ENCODE results near the gene CNTN5. TPM values are rescaled to one million over a fixed set of nuclear protein-coding genes. Genes with fewer than 3 reads are reported as not detected.

The CNTN5 gene
- polyA plus RNA-seq, 1 of the 3 experiments (the other 2 are of a cell fraction) = not detected

DNA sequence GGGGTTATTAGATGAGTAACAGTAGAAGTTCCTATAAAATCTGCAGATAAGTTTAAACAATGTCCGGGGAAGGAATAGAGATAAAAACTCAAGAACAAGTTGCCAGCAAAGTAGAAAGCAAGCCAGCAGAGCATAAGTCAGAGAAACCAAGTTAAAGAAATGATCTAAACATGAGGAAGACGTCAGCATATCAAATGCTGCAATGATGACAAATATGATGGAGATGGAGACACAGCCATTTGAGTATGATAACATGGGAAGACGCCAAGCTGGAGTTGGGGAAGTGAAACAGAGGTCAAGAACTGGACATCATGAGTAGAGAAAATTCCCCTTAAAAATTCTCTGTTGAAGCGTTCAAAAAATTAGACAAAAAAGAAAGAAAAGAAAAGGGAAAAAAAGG, 571.5 kb downstream of the CNTN5 start:
- TF ChIP-seq YY1 (IDR thresholded peaks at IDR 0.05; ENCODE audit: low read depth) = no peak
- TF ChIP-seq CHD2 (IDR thresholded peaks at IDR 0.05; ENCODE audit: low read length, partially characterized antibody) = no peak
- no peak for TF ChIP-seq TAF1 (IDR thresholded peaks at IDR 0.05; ENCODE audit: borderline replicate concordance, low read depth, low read length)
- TF ChIP-seq NRF1 (IDR thresholded peaks at IDR 0.05; ENCODE audit: low read depth, low read length) = no peak
- no peak for TF ChIP-seq GABPA (IDR thresholded peaks at IDR 0.05; ENCODE audit: low read depth)
- no peak for TF ChIP-seq ELF1 (IDR thresholded peaks at IDR 0.05)
- no peak for TF ChIP-seq EP300 (IDR thresholded peaks at IDR 0.05; ENCODE audit: borderline replicate concordance in 1 of 2, low read depth in 1 of 2, low read length in 1 of 2)
- TF ChIP-seq, protein P1, sequence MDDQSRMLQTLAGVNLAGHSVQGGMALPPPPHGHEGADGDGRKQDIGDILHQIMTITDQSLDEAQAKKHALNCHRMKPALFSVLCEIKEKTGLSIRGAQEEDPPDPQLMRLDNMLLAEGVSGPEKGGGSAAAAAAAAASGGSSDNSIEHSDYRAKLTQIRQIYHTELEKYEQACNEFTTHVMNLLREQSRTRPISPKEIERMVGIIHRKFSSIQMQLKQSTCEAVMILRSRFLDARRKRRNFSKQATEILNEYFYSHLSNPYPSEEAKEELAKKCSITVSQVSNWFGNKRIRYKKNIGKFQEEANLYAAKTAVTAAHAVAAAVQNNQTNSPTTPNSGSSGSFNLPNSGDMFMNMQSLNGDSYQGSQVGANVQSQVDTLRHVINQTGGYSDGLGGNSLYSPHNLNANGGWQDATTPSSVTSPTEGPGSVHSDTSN (IDR thresholded peaks at IDR 0.05) = no peak
- no peak for TF ChIP-seq SIN3A (IDR thresholded peaks at IDR 0.05; ENCODE audit: borderline replicate concordance, low read depth, low read length)
- TF ChIP-seq NFIC (IDR thresholded peaks at IDR 0.05; ENCODE audit: borderline replicate concordance) = no peak
- no peak for TF ChIP-seq RCOR1 (IDR thresholded peaks at IDR 0.05; ENCODE audit: low read length)
- TF ChIP-seq, protein P2, sequence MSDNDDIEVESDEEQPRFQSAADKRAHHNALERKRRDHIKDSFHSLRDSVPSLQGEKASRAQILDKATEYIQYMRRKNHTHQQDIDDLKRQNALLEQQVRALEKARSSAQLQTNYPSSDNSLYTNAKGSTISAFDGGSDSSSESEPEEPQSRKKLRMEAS (IDR thresholded peaks at IDR 0.05; ENCODE audit: low read depth) = no peak
- TF ChIP-seq, protein P3, sequence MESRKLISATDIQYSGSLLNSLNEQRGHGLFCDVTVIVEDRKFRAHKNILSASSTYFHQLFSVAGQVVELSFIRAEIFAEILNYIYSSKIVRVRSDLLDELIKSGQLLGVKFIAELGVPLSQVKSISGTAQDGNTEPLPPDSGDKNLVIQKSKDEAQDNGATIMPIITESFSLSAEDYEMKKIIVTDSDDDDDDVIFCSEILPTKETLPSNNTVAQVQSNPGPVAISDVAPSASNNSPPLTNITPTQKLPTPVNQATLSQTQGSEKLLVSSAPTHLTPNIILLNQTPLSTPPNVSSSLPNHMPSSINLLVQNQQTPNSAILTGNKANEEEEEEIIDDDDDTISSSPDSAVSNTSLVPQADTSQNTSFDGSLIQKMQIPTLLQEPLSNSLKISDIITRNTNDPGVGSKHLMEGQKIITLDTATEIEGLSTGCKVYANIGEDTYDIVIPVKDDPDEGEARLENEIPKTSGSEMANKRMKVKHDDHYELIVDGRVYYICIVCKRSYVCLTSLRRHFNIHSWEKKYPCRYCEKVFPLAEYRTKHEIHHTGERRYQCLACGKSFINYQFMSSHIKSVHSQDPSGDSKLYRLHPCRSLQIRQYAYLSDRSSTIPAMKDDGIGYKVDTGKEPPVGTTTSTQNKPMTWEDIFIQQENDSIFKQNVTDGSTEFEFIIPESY (IDR thresholded peaks at IDR 0.05; ENCODE audit: borderline replicate concordance, low read depth) = no peak
- TF ChIP-seq FOSL2 (IDR thresholded peaks at IDR 0.05; ENCODE audit: borderline replicate concordance, low read depth) = no peak
- TF ChIP-seq GATA2 (CRISPR knock-in tag; IDR thresholded peaks at IDR 0.05) = no peak
- no peak for TF ChIP-seq FOXM1 (IDR thresholded peaks at IDR 0.05; ENCODE audit: low read depth)
- no peak for TF ChIP-seq TEAD4 (IDR thresholded peaks at IDR 0.05; ENCODE audit: borderline replicate concordance, insufficient read depth)
- no peaks in the 10 kb centered on the region for H3K9me2 ChIP-seq
- no peaks in the 10 kb centered on the region for H3K36me3 ChIP-seq (replicated peaks in 1 of 2; ENCODE audit: control insufficient read depth in 1 of 2, insufficient read depth in 2 of 2, low read length in 1 of 2)
- no peak overlapping the region for H2AFZ ChIP-seq (ENCODE audit: low read depth)
- no peak overlapping the region for H3K27ac ChIP-seq (ENCODE audit: low read depth in 2 of 2, low read length in 1 of 2)
- H3K79me2 ChIP-seq (ENCODE audit: insufficient read depth) = no peaks in the 10 kb centered on the region
- no peaks in the 10 kb centered on the region for H3K4me1 ChIP-seq (ENCODE audit: control insufficient read depth in 1 of 2, insufficient read depth in 2 of 2, low read depth in 1 of 2, low read length in 1 of 2)
- 11% methylated on average over 4 of the region's 4 CpGs for WGBS (ENCODE audit: low lambda C conversion rate)
- DNase-seq = no peak
- H3K9ac ChIP-seq = no peak overlapping the region
- H3K4me3 ChIP-seq (ENCODE audit: low read depth in 2 of 2, low read length in 1 of 2) = no peak overlapping the region
- POLR2A ChIA-PET = no interaction called here
- H3F3A ChIP-seq (replicated peaks; ENCODE audit: insufficient read depth) = no peaks in the 10 kb centered on the region
- CTCF ChIA-PET = no interaction called here
- no peaks in the 10 kb centered on the region for H4K20me1 ChIP-seq (ENCODE audit: insufficient read depth)
- no peaks in the 10 kb centered on the region for H3K9me3 ChIP-seq
- H3K4me2 ChIP-seq = no peak overlapping the region
- no peaks in the 10 kb centered on the region for H3K27me3 ChIP-seq (ENCODE audit: insufficient read depth)

DNA sequence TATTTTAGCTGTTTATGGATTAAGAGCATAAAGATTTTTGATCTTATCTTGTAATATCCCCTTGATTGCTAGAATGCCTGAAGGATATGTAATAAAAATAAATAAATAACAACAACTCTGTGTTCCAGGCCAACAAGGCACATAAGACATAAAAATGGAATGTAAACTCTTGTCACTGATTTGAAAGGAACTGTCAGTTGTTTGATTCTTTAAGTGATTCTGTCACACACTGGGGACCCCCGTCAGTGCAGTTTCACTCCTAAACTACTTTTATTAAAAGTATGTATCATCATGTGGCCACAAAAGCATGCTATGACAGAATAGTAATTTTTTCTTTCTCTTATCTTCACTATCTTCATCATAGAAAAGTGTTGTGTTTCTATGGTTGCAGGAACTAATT, 572.4 kb downstream of the CNTN5 start:
- POLR2A ChIA-PET = no interaction called here

More for the DNA sequence above, 572.4 kb downstream of the CNTN5 start:
- Histone ChIP-seq H3K9me3 (no peaks in the 10 kb centered on the region), H3K4me1 (ENCODE audit: control insufficient read depth in 1 of 2, insufficient read depth in 2 of 2, low read depth in 1 of 2, low read length in 1 of 2) (no peaks in the 10 kb centered on the region), H3K9ac (no peak overlapping the region), H3K79me2 (ENCODE audit: insufficient read depth) (no peaks in the 10 kb centered on the region), H4K20me1 (ENCODE audit: insufficient read depth) (no peaks in the 10 kb centered on the region), H3K27me3 (ENCODE audit: insufficient read depth) (no peaks in the 10 kb centered on the region), H3F3A (replicated peaks; ENCODE audit: insufficient read depth) (no peaks in the 10 kb centered on the region), H3K36me3 (replicated peaks in 1 of 2; ENCODE audit: control insufficient read depth in 1 of 2, insufficient read depth in 2 of 2, low read length in 1 of 2) (no peaks in the 10 kb centered on the region), H2AFZ (ENCODE audit: low read depth) (no peak overlapping the region), H3K4me2 (no peak overlapping the region), H3K9me2 (no peaks in the 10 kb centered on the region), H3K27ac (ENCODE audit: low read depth in 2 of 2, low read length in 1 of 2) (no peak overlapping the region), H3K4me3 (ENCODE audit: low read depth in 2 of 2, low read length in 1 of 2) (no peak overlapping the region)
- no peak for DNase-seq
- CTCF ChIA-PET = interaction anchor here (0.7 kb wide), 1 partner anchor 20 kb away, joined by 3 read pairs; no protein-coding TSS in a partner anchor
- TF ChIP-seq POLR2AphosphoS5 (IDR thresholded peaks at IDR 0.05; ENCODE audit: low read depth, low read length) (no peak), GATA2 (CRISPR knock-in tag; IDR thresholded peaks at IDR 0.05) (no peak), RFX5 (IDR thresholded peaks at IDR 0.05; ENCODE audit: low read length) (no peak), GABPA (IDR thresholded peaks at IDR 0.05; ENCODE audit: low read depth) (no peak), MXI1 (IDR thresholded peaks at IDR 0.05; ENCODE audit: low read depth, low read length) (no peak), TCF12 (IDR thresholded peaks at IDR 0.05) (no peak)
- TF ChIP-seq, protein P1 (IDR thresholded peaks at IDR 0.05) = no peak
- TF ChIP-seq, protein P4, sequence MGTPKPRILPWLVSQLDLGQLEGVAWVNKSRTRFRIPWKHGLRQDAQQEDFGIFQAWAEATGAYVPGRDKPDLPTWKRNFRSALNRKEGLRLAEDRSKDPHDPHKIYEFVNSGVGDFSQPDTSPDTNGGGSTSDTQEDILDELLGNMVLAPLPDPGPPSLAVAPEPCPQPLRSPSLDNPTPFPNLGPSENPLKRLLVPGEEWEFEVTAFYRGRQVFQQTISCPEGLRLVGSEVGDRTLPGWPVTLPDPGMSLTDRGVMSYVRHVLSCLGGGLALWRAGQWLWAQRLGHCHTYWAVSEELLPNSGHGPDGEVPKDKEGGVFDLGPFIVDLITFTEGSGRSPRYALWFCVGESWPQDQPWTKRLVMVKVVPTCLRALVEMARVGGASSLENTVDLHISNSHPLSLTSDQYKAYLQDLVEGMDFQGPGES (IDR thresholded peaks at IDR 0.05; ENCODE audit: low read depth, low read length) = no peak
- WGBS (ENCODE audit: low lambda C conversion rate) = 0% methylated on average over 1 of the region's 1 CpG

Data from SK-N-SH (cell line).